IPS-18a (cell line): ENCODE data around the gene SGPP1.
A peak's percentile ranks its signal among the peaks of the same experiment; 100 is the strongest.
"Not testable (repeated sequence)": the region's sequence is repeated elsewhere in the genome, so short reads cannot be mapped to it uniquely, and the experiment has no call there.

Experiments
- H3K27ac ChIP-seq: one replicate; pipeline ENCODE4 v1.5.1; 2013; ENCODE audit warnings: low read length
- H3K27me3 ChIP-seq: one replicate; pipeline ENCODE4 v1.6.1; 2013; ENCODE audit warnings: mild to moderate bottlenecking, low read length; ENCODE audit not compliant: control insufficient read depth, insufficient read depth
- H3K36me3 ChIP-seq: one replicate; pipeline ENCODE4 v1.6.1; 2013; ENCODE audit warnings: low read depth, low read length; ENCODE audit not compliant: control insufficient read depth
- H3K4me1 ChIP-seq: one replicate; pipeline ENCODE4 v1.6.1; 2013; ENCODE audit warnings: low read depth, low read length; ENCODE audit not compliant: control insufficient read depth
- H3K4me3 ChIP-seq: one replicate; pipeline ENCODE4 v1.5.1; 2013; ENCODE audit warnings: low read length
- H3K9ac ChIP-seq: one replicate; pipeline ENCODE4 v1.6.1; 2013; ENCODE audit warnings: mild to moderate bottlenecking, low read length, moderate library complexity
- H3K9me3 ChIP-seq: one replicate; pipeline ENCODE4 v1.6.1; 2013; ENCODE audit warnings: low read depth, low read length; ENCODE audit not compliant: control insufficient read depth

The SGPP1 gene

GRCh38 chr14:63647696-63648410 lies 80.0 kb downstream of the SGPP1 start:
- Histone ChIP-seq H3K9ac (no peak overlapping the region), H3K4me1 (peaks cover under 1% of the 10 kb centered on the region), H3K9me3 (no peaks in the 10 kb centered on the region), H3K27me3 (no peaks in the 10 kb centered on the region), H3K4me3 (no peak overlapping the region), H3K36me3 (no peaks in the 10 kb centered on the region), H3K27ac (no peak overlapping the region)

GRCh38 chr14:63644741-63645140 lies 83.1 kb downstream of the SGPP1 start:
- Histone ChIP-seq H3K27me3 (no peaks in the 10 kb centered on the region), H3K4me3 (no peak overlapping the region), H3K4me1 (peaks cover 4% of the 10 kb centered on the region), H3K36me3 (no peaks in the 10 kb centered on the region), H3K9ac (no peak overlapping the region), H3K9me3 (no peaks in the 10 kb centered on the region), H3K27ac (no peak overlapping the region)

- Histone ChIP-seq H3K9ac (peak overlapping the region; percentile 90), H3K36me3 (no peaks in the 10 kb centered on the region), H3K27me3 (no peaks in the 10 kb centered on the region), H3K9me3 (no peaks in the 10 kb centered on the region), H3K4me1 (peaks cover 4% of the 10 kb centered on the region), H3K4me3 (peak overlapping the region; percentile 84), H3K27ac (no peak overlapping the region)
These were observed 85.0 kb downstream of the SGPP1 start for GRCh38 chr14:63642656-63643382.

- Histone ChIP-seq H3K9me3 (no peaks in the 10 kb centered on the region), H3K9ac (peak overlapping the region; percentile 90), H3K4me1 (peaks cover 4% of the 10 kb centered on the region), H3K27ac (peak overlapping the region; percentile 90), H3K36me3 (no peaks in the 10 kb centered on the region), H3K27me3 (no peaks in the 10 kb centered on the region), H3K4me3 (peak overlapping the region; percentile 84)
These were observed 85.6 kb downstream of the SGPP1 start for GRCh38 chr14:63642229-63642611.

- Histone ChIP-seq H3K9me3 (no peaks in the 10 kb centered on the region), H3K4me3 (peak within 1 kb of the TSS; percentile 84), H3K9ac (peak within 1 kb of the TSS; percentile 90), H3K27me3 (no peaks in the 10 kb centered on the region), H3K27ac (peak within 1 kb of the TSS; percentile 90), H3K36me3 (no peaks in the 10 kb centered on the region), H3K4me1 (peaks cover 4% of the 10 kb centered on the region)
These were observed 86.2 kb downstream of the SGPP1 start, which contains the start of gene WDR89 for GRCh38 chr14:63641473-63642228. Gene WDR89 (minus strand): TSS chr14:63641871. CDS start chr14:63599942, 41,929 bp downstream.

- peaks cover 4% of the 10 kb centered on the region for H3K4me1 ChIP-seq
- H3K36me3 ChIP-seq: no peaks in the 10 kb centered on the region
- no peak overlapping the region for H3K9ac ChIP-seq
- no peaks in the 10 kb centered on the region for H3K27me3 ChIP-seq
- H3K9me3 ChIP-seq: no peaks in the 10 kb centered on the region
- no peak overlapping the region for H3K27ac ChIP-seq
- no peak overlapping the region for H3K4me3 ChIP-seq
These were observed 89.4 kb downstream of the SGPP1 start for GRCh38 chr14:63638493-63638892.

- not testable (repeated sequence) for H3K4me1 ChIP-seq, H3K9ac ChIP-seq, H3K36me3 ChIP-seq, H3K27ac ChIP-seq, H3K9me3 ChIP-seq, H3K4me3 ChIP-seq, H3K27me3 ChIP-seq
These were observed 91.7 kb downstream of the SGPP1 start for GRCh38 chr14:63636094-63636635.
